CD4-positive, alpha-beta T cell (primary cell): ENCODE results near the gene AGBL5. TPM values are rescaled to one million over a fixed set of nuclear protein-coding genes. Genes with fewer than 3 reads are reported as not detected.

ENCODE experiments used
- ATAC-seq: fragments of 200-7000 bp; cut with Tn5 transposase; one replicate; pipeline ENCODE4 v1.10.0; 2022; ENCODE audit warnings: mild to moderate bottlenecking; ENCODE audit not compliant: poor library complexity
- CTCF ChIA-PET: fragments of 350-600 bp; sonication (Branson Sonifier 250); formaldehyde crosslinking; loops from one replicate; lab custom pipeline; 2021; ENCODE audit warnings: antibody characterized with exemption, inconsistent platforms; lab: Charles Lee
- POLR2A ChIA-PET: fragments of 350-600 bp; sonication (Branson Sonifier 250); formaldehyde crosslinking; loops from one replicate; lab custom pipeline; 2021; ENCODE audit warnings: antibody characterized with exemption, inconsistent platforms; lab: Charles Lee
- DNase-seq, 14 experiments: peaks; one replicate each; pipeline ENCODE4 v3.0.0-alpha.2; 2013 to 2020; ENCODE audit warnings: mixed read lengths in 2 of 14
- H3K27ac ChIP-seq, 2 donors: one replicate each; pipeline versions ENCODE4 v1.5.1 to v1.7.0; 2013; ENCODE audit warnings: low read length in 2 of 2, low read depth in 1 of 2, mild to moderate bottlenecking in 1 of 2
- H3K27me3 ChIP-seq, 2 experiments: 1 replicate in 1 of 2; 2 replicates in 1 of 2; pipeline versions ENCODE4 v1.6.1 to v1.7.0; 2013; ENCODE audit warnings: low read length in 2 of 2, control low read depth in 1 of 2, mild to moderate bottlenecking in 1 of 2, moderate library complexity in 1 of 2; ENCODE audit not compliant: insufficient read depth in 2 of 2, control insufficient read depth in 1 of 2
- H3K36me3 ChIP-seq: one replicate; pipeline ENCODE4 v1.6.1; 2013; ENCODE audit warnings: low read length, control low read depth; ENCODE audit not compliant: insufficient read depth
- H3K4me1 ChIP-seq: one replicate; pipeline ENCODE4 v1.6.1; 2013; ENCODE audit warnings: low read length, control low read depth; ENCODE audit not compliant: insufficient read depth
- H3K4me3 ChIP-seq: one replicate; pipeline ENCODE4 v1.5.1; 2013; ENCODE audit warnings: mild to moderate bottlenecking, low read length, moderate library complexity
- H3K9me3 ChIP-seq, 2 experiments: 1 replicate in 1 of 2; 2 replicates in 1 of 2; pipeline versions ENCODE4 v1.6.1 to v1.7.0; 2013; ENCODE audit warnings: low read length in 2 of 2, mild to moderate bottlenecking in 2 of 2, control low read depth in 1 of 2, moderate library complexity in 1 of 2; ENCODE audit not compliant: control insufficient read depth in 1 of 2, insufficient read depth in 1 of 2
- H3K27ac Mint-ChIP-seq: one replicate; pipeline ENCODE4 v1.8.0; 2020; ENCODE audit warnings: mixed read lengths
- H3K27me3 Mint-ChIP-seq: one replicate; pipeline ENCODE4 v1.8.0; 2021; ENCODE audit warnings: mixed read lengths
- H3K36me3 Mint-ChIP-seq: one replicate; pipeline ENCODE4 v1.8.0; 2021; ENCODE audit warnings: low read depth, mixed read lengths
- H3K4me1 Mint-ChIP-seq: one replicate; pipeline ENCODE4 v1.8.0; 2021; ENCODE audit warnings: low read depth, mixed read lengths
- H3K4me3 Mint-ChIP-seq: one replicate; pipeline ENCODE4 v1.8.0; 2020; ENCODE audit warnings: mild to moderate bottlenecking, mixed read lengths
- H3K9me3 Mint-ChIP-seq: one replicate; pipeline ENCODE4 v1.8.0; 2020; ENCODE audit warnings: mixed read lengths
- intact Hi-C, 2 experiments: fragments of 100-400 bp; cut with DNase I in 1 of 2; cut with micrococcal nuclease in 1 of 2; formaldehyde crosslinking; loops; one replicate each; pipeline versions ENCODE4 v1.15.1 to v1.9.0; 2023 to 2025; cut with DNase I, micrococcal nuclease
- total RNA-seq, 174 experiments: library from RNA in 2 of 174; stranded (reverse) in 2 of 174; gene quantifications; one replicate each; pipeline ENCODE4 v1.2.3 and lab custom pipeline; 2021 to 2026
- TF ChIP-seq, protein P1 (sequence below): fragments of 200-600 bp; IDR thresholded peaks from one replicate; pipeline ENCODE4 v1.8.0; 2022; ENCODE audit warnings: antibody characterized with exemption, mild to moderate bottlenecking

AGBL5 gene
- total RNA-seq, 2 experiments from 2014 or later = 10.8 to 11.6 TPM

DNA sequence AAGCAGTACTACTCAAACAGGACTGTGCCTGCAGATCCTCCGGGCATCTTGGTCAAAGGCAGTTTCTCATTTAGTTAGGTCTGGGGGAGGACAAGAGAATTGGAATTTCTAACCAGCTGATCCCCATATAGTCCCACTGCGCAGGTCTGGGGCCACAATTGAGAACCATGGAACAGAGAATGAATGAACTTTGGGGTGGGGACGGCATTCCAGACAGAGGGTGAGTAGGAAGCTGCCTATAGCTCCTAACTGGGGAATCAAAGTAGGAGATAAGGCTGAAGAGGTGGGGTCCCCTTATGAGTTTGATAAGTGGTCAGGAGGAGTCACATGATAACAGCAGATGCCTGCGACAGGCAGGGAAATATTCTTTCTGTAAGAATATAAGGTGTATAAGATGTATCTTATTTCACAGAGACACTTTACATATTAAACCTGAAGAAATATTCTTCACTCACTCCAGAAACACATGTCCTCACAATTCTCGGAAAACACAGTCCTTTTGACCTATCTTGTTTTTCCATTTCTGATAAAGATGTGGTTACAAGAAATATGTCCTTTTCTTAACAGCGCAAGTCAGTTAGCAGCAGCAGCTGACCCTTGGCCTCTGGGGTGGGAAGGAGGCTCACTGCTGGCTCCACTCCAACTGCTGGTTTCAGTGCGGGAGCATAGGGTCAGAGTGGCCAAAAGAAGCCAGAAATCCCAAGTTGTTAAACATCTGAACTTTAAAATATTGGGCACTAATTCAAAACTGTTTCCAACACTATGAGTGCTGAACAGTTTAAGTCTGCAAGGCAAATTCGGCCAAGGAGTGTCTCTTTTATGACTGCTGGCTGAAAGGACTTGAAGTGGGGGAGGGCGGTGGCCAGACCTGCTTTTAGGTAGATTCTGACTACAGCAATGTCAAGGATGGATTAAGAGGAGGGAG is 31.3 kb upstream of the AGBL5 start:
- POLR2A ChIA-PET = no interaction called here
- Mint-ChIP-seq H3K27me3 (no peaks in the 10 kb centered on the region), H3K36me3 (no peaks in the 10 kb centered on the region), H3K4me3 (no peak overlapping the region), H3K4me1 (no peaks in the 10 kb centered on the region), H3K27ac (no peak overlapping the region), H3K9me3 (no peaks in the 10 kb centered on the region)
- Histone ChIP-seq H3K4me1 (no peaks in the 10 kb centered on the region), H3K27me3 (no peaks in the 10 kb centered on the region), H3K4me3 (no peak overlapping the region), H3K27ac (no peak overlapping the region), H3K36me3 (peaks cover 3% of the 10 kb centered on the region), H3K9me3 (no peaks in the 10 kb centered on the region)
- intact Hi-C loops = no loop called here
- no peak for ATAC-seq
- DNase-seq = no peak
- CTCF ChIA-PET = no interaction called here
- TF ChIP-seq, protein P1, sequence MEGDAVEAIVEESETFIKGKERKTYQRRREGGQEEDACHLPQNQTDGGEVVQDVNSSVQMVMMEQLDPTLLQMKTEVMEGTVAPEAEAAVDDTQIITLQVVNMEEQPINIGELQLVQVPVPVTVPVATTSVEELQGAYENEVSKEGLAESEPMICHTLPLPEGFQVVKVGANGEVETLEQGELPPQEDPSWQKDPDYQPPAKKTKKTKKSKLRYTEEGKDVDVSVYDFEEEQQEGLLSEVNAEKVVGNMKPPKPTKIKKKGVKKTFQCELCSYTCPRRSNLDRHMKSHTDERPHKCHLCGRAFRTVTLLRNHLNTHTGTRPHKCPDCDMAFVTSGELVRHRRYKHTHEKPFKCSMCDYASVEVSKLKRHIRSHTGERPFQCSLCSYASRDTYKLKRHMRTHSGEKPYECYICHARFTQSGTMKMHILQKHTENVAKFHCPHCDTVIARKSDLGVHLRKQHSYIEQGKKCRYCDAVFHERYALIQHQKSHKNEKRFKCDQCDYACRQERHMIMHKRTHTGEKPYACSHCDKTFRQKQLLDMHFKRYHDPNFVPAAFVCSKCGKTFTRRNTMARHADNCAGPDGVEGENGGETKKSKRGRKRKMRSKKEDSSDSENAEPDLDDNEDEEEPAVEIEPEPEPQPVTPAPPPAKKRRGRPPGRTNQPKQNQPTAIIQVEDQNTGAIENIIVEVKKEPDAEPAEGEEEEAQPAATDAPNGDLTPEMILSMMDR = no peak

DNA sequence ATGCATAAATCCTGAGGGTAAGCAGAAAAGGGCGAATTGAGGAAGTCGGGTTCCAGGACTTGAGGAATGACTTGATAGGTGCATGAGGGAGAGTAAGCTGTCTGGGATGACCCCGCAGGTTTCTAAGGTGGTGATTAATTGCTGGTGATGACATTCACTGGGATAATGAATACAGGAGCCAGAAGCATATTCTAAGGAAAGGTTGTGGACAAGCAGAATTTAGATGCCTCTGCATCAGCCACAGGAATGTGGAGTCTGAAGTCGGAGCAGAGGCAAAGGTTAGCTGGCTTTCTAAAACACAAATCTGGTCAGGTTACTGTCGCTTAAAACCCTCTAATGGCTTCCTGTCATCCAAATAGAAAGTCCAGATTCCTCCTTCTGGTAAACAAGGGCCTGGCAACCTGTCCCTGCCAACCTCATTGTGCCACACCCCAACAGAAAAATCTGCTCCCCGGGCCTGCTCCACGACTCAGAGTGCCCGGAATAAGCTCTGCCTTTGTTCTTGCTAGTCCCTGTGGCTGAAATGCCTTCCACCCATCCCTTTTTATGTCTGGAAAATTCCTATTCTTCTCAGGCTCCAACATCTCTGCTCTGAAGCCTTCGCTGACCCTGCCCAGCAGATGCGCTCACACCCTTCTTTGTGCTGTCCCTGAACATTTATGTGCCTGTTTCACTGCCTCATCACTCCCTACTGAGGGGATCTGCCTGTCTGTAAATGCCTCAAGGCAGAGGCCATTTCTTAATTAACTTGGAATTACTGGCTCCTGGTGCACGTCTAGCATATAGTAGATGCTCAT is 30.0 kb upstream of the AGBL5 start:
- Mint-ChIP-seq H3K27ac (no peak overlapping the region), H3K27me3 (no peaks in the 10 kb centered on the region), H3K4me1 (no peaks in the 10 kb centered on the region), H3K4me3 (no peak overlapping the region), H3K36me3 (no peaks in the 10 kb centered on the region), H3K9me3 (no peaks in the 10 kb centered on the region)
- DNase-seq (no peak), ATAC-seq (no peak)
- no peak overlapping the region for H3K27ac ChIP-seq
- ChIA-PET CTCF (interaction anchor here (1.1 kb wide), 1 partner anchor 60 kb away, joined by 3 read pairs; no protein-coding TSS in a partner anchor), POLR2A (no interaction called here)
- TF ChIP-seq, protein P1 = no peak
- no peak overlapping the region for H3K4me3 ChIP-seq
- H3K9me3 ChIP-seq = no peaks in the 10 kb centered on the region
- intact Hi-C loops = no loop called here
- H3K27me3 ChIP-seq = no peaks in the 10 kb centered on the region
- H3K4me1 ChIP-seq = no peaks in the 10 kb centered on the region
- peaks cover 3% of the 10 kb centered on the region for H3K36me3 ChIP-seq

DNA sequence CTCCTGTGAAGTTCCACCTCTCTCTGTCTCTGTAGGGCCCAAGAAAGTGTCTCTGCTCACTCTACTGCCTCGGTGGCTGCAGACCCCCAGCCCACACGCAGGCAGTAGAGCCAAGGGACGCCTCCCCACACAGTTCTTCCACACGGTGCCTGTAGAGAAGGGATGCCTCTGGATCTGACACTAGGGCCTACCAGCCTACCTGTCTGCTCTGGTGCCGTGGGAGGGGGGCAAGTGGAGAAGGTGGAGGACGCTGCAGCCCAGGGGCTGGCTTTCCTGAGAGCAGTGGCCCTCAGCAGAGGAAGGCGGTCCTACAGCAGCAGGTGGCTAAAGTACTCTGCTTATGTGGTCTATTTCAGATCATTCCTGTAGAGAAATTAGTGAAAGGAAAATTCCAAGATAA is 27.7 kb upstream of the AGBL5 start:
- Histone ChIP-seq H3K9me3 (no peaks in the 10 kb centered on the region), H3K4me3 (no peak overlapping the region), H3K4me1 (no peaks in the 10 kb centered on the region), H3K27ac (no peak overlapping the region), H3K36me3 (peaks cover 5% of the 10 kb centered on the region), H3K27me3 (no peaks in the 10 kb centered on the region)
- intact Hi-C loops = no loop called here
- Mint-ChIP-seq H3K9me3 (no peaks in the 10 kb centered on the region), H3K27ac (no peak overlapping the region), H3K4me3 (no peak overlapping the region), H3K27me3 (no peaks in the 10 kb centered on the region), H3K36me3 (no peaks in the 10 kb centered on the region), H3K4me1 (no peaks in the 10 kb centered on the region)
- ATAC-seq (no peak), DNase-seq (no peak)
- TF ChIP-seq, protein P1 = no peak
- ChIA-PET POLR2A (no interaction called here), CTCF (no interaction called here)
